A549 (cell line): ENCODE data around the gene CHRD.

Source experiments
- GATA3 ChIP-seq: IDR thresholded peaks from 2 replicates; pipeline ENCODE4 v1.6.1; 2012; ENCODE audit warnings: borderline replicate concordance
- NPAS2 ChIP-seq: fragments of 250-450 bp; sonication (Bioruptor Pico); IDR thresholded peaks from 2 replicates; pipeline ENCODE4 v1.8.0; 2022; ENCODE audit warnings: mild to moderate bottlenecking, moderate library complexity, borderline replicate concordance
- POLR2A ChIP-seq: IDR thresholded peaks from 2 replicates; pipeline ENCODE4 v1.6.1; 2012; ENCODE audit warnings: mild to moderate bottlenecking, low read length
- RCOR1 ChIP-seq: fragments of 150-350 bp; IDR thresholded peaks from 2 replicates; pipeline ENCODE4 v1.6.1; 2014; ENCODE audit warnings: antibody characterized with exemption, low read length, low read depth
- ZFP36 ChIP-seq: fragments of 450-650 bp; IDR thresholded peaks from 2 replicates; pipeline ENCODE4 v1.6.1; 2014; ENCODE audit warnings: borderline replicate concordance; ENCODE audit not compliant: partially characterized antibody
- TF ChIP-seq, protein P1 (sequence below): fragments of 450-650 bp; IDR thresholded peaks from 2 replicates; pipeline ENCODE4 v1.6.1; 2014; ENCODE audit warnings: antibody characterized with exemption

DNA sequence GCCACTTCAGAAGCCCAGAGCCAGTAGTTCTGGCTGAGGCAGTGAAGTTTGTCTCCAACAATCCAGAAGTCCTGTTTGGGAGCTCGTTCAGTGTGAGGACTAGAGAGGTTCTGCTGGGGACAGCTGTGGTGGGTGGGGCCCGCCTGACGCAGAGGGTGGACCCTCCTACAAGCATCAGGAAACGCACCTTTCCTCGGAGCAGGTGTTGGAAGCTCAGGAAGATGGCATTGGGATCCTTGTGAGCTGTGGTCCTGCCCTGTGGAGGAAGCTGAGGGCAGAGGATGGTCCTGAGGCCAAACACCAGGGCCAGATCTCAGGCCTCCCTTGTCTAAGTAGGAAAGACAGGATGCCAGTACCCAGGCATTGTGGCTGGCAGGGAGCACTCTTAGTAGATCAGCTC lies 6.9 kb upstream of the CHRD start:
- no peak for TF ChIP-seq NPAS2 (CRISPR knock-in tag)
- TF ChIP-seq POLR2A: no peak
- TF ChIP-seq GATA3: no peak
- TF ChIP-seq, protein P1, sequence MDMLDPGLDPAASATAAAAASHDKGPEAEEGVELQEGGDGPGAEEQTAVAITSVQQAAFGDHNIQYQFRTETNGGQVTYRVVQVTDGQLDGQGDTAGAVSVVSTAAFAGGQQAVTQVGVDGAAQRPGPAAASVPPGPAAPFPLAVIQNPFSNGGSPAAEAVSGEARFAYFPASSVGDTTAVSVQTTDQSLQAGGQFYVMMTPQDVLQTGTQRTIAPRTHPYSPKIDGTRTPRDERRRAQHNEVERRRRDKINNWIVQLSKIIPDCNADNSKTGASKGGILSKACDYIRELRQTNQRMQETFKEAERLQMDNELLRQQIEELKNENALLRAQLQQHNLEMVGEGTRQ: no peak
- TF ChIP-seq RCOR1: no peak
- no peak for TF ChIP-seq ZFP36
